A549 treated with CpdA at 1 μM for 4 hours (cell line): ENCODE measurements around the gene POLR1B. TPM values are rescaled to one million over a fixed set of nuclear protein-coding genes. Genes with fewer than 3 reads are reported as not detected.

Experiments used
- total RNA-seq: library from RNA; stranded (reverse); fragments of 200-300 nt; extraction: Qiagen RNA extraction; gene quantifications from 5 replicates; pipeline ENCODE4 v1.2.3, GENCODE V29; 2022; ENCODE audit warnings: low read depth

POLR1B gene, protein sequence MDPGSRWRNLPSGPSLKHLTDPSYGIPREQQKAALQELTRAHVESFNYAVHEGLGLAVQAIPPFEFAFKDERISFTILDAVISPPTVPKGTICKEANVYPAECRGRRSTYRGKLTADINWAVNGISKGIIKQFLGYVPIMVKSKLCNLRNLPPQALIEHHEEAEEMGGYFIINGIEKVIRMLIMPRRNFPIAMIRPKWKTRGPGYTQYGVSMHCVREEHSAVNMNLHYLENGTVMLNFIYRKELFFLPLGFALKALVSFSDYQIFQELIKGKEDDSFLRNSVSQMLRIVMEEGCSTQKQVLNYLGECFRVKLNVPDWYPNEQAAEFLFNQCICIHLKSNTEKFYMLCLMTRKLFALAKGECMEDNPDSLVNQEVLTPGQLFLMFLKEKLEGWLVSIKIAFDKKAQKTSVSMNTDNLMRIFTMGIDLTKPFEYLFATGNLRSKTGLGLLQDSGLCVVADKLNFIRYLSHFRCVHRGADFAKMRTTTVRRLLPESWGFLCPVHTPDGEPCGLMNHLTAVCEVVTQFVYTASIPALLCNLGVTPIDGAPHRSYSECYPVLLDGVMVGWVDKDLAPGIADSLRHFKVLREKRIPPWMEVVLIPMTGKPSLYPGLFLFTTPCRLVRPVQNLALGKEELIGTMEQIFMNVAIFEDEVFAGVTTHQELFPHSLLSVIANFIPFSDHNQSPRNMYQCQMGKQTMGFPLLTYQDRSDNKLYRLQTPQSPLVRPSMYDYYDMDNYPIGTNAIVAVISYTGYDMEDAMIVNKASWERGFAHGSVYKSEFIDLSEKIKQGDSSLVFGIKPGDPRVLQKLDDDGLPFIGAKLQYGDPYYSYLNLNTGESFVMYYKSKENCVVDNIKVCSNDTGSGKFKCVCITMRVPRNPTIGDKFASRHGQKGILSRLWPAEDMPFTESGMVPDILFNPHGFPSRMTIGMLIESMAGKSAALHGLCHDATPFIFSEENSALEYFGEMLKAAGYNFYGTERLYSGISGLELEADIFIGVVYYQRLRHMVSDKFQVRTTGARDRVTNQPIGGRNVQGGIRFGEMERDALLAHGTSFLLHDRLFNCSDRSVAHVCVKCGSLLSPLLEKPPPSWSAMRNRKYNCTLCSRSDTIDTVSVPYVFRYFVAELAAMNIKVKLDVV
- total RNA-seq, result 23.4 to 27.8 TPM (median 24.4 TPM) in 5 replicates

GRCh38 chr2:112542123-112542983 lies at the start of gene POLR1B:
POLR1B (plus strand) TSS chr2:112542465; CDS start chr2:112542495, 30 bp downstream.

GRCh38 chr2:112584134-112584890 lies 42.0 kb downstream of the POLR1B start, which contains the start of gene CHCHD5:
CHCHD5 (plus strand) TSS chr2:112584609; CDS start chr2:112584648, 39 bp downstream.

Other genes starting within 250 kb of the POLR1B start
- gene RGPD8, start 108.8 kb upstream of the POLR1B start, total RNA-seq, result 2.2 to 4.6 TPM (median 3.4 TPM) in 5 replicates
- gene TTL, start 60.3 kb upstream of the POLR1B start, total RNA-seq, result 34.6 to 41.6 TPM (median 36.3 TPM) in 5 replicates
- 59.0 to 74.0 TPM (median 60.3 TPM) in 5 replicates for gene CHCHD5, start 42.1 kb downstream of the POLR1B start, total RNA-seq
- 121 to 142 TPM (median 131 TPM) in 5 replicates for gene SLC20A1, start 103.5 kb downstream of the POLR1B start, total RNA-seq
- 0.49 TPM in 1 of 5 replicates, not detected in the others for gene NT5DC4, start 178.6 kb downstream of the POLR1B start, total RNA-seq
- 11.5 to 19.6 TPM (median 13.8 TPM) in 5 replicates for gene CKAP2L, start 222.1 kb downstream of the POLR1B start, total RNA-seq
- gene IL1A, start 242.0 kb downstream of the POLR1B start, total RNA-seq, result 0.12 to 0.16 TPM (median 0.14 TPM) in 4 of 5 replicates, not detected in the other